HG02970 (cell line): Measurements from ENCODE around the gene OR10R2.

Experiments used
- ATAC-seq: cut with Tn5 transposase; IDR thresholded peaks from one replicate; pipeline ENCODE4 v1.9.1; 2021; ENCODE audit warnings: mild to moderate bottlenecking, moderate library complexity, moderate number of reproducible peaks; ENCODE audit not compliant: unreplicated experiment, low FRiP score

OR10R2 gene

DNA sequence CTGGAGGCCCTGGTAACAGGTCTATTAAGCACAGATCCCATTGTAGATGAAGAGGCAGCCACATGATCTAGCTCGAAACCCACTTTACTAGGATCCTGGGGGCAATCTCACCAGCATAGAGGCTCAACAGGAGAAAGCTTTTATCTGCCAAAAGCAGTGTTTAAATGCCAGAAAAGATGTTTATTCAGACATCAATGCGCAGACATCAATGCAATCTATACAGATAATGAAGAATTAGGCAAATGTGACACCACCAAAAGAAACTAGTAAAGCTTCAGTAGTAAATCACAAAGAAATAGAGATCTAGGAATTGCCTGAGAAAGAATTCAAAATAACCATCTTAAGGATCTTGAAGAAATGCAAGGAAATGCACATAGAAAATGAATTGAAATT, 49.6 kb downstream of the OR10R2 start:
- ATAC-seq: no peak

- ATAC-seq: no peak
Observed at GRCh38 chr1:158527190-158527815, 55.3 kb downstream of the OR10R2 start.
